NCI-H82 treated with DMSO at 0.1 percent for 48 hours (cell line): ENCODE data around the gene ANKH.
A peak's percentile ranks its signal among the peaks of the same experiment; 100 is the strongest.
"Not testable (repeated sequence)": the region's sequence is repeated elsewhere in the genome, so short reads cannot be mapped to it uniquely, and the experiment has no call there.

Experiments
- DNase-seq: peaks from one replicate; lab custom pipeline; 2025; ENCODE audit not compliant: unreplicated experiment; lab: John Stamatoyannopoulos, UW

ANKH gene

DNA sequence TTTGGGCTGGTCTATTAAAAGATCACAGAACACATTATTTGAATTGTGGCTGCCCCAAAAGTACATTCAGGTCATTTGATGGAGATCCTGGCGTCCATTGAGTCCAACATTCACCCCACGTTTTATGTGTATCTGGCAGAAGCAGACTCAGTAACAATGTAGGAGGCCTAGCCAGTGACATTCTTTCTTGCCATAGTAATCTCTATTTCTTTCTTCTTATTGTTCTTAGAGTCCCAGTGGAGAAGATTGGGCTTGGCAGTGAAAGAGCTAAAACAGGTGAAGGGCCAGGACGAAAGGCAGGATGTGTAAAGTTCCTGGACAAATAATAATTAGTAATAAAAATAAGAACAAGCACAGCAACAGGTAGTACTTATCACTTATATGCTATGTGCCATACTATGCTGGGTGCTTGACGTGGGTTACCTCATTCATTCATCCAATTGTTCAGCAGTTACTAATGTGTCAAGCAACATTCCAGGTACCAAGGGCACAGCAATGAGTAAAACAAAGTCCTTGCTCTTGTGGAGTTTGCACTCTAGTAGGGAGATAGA is 12.6 kb upstream of the ANKH start:
- DNase-seq = no peak

DNA sequence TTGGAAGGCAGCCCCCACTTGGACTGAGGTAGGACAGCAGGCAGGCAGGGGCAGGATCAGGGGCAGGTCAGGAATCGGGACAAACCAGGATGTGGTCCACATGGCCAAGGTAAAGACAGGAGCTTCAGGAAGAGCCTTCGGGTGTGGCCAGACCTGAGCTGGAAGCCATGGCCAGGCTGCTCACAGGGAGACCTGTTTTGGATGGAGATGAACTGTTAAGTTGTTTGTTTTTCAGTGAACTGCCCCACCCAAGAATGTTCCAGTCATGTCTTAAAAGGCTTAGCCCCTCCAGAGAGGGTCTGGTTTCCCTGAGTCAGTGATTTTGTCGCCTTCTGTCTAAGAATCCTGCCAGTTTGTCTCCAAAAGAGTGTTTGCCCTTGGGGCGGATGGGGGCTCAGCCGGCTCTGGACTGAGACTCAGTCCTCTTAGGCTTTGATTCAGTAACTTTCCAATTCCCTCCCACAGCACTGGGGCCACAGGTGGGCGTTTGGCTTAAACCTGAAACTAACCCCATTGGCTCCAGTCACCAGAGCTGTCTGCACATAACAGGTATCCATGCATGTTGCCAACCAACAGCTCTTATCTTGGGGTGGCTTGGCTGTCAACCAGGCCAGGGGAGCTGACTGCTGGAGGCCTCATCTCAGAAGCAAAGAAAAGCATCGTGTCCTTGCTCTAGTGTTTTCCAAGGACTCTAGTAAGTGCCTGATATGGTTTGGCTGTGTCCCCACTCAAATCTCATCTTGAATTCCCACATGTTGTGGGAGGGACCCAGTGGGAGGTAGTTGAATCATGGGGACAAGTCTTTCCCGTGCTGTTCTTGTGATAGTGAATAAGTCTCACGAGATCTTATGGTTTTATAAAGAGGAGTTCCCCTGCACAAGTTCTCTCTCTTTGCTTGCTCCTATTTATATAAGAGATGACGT is 11.3 kb upstream of the ANKH start:
- DNase-seq = no peak

DNA sequence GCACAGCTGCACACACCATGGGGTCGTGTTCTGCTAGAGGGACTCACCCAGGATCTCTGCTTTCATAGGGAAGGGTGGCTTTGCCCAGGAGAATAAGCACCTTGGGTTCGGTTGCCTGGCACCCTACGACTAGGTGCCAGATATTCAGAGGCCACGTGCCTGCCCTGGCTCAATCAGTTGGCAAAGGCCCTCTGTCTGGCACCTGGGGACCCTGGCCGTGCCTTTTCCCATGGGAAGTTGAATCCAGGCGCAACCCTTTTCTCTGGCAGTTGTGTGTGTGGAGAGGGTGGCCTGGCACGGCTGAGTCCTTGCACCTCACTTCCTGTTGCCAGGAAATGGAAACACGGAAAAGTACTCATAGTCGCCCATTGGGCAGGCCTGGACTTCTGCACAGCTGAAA is 10.2 kb upstream of the ANKH start:
- no peak for DNase-seq

DNA sequence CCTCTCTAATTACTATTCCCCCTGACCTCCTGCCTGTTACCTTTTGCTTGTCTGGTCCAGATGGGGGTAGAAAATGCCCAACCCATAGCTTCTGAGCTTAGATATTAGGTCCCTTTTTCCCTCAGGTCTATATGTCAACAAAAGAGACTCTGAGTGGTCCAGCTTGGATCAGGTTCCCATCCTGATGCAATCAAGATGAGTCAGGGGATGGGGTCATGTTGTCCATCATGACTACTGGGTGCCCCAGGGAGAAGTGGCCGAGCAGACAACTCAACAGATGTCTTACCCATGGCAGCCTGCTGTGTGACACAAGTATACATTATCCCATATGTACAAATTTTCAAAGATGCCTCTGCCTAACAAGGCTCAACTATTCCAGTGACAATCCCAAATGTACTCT is 9.1 kb upstream of the ANKH start:
- no peak for DNase-seq

DNA sequence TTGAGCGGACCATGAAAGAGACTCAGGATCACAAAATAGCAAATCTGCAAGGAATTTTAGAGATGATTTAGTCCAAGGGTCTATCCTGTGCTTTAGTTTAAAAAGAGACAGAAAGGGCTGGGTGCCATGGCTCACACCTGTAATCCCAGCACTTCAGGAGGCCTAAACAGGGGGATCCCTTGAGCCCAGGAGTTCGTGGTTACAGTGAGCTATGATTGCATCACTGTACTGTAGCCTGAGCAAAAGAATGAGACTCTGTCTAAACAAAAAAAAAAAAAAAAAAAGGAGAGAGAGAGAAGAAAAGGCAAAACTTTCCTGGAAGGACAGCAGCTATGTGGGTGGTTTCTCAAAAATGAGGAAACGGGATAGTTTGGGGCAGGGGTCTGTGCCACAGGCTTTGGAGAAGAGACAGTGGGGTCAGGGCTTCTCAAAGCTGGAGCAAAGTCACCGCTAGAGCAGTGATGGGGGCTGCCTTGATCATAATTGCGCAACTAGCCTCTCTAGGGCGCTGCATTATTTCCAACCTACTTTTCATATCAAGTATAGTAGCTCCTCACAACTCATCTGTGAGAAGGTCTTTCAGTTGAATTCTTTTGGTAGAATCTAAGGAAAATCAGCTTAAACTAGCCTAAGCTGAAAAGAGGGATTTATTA is 8.5 kb upstream of the ANKH start:
- no peak for DNase-seq

DNA sequence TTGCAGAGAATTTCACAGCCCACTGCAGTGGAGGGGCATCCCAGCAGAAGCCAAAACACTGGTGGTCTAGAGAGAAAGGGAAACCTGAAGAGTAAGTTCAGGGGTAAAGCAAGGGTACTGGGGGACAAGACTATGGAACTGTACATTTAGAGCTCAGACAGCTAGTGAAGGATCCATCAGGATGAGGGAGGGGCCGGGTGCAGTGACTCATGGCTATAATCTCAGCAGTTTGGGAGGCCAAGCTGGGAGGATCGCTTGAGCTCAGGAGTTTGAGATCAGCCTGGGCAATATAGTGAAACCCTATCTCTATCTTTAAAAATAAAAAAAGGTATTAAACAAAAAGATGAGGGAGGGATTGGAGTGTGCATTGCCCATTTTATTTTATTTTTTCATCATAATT is 7.8 kb upstream of the ANKH start:
- no peak for DNase-seq

DNA sequence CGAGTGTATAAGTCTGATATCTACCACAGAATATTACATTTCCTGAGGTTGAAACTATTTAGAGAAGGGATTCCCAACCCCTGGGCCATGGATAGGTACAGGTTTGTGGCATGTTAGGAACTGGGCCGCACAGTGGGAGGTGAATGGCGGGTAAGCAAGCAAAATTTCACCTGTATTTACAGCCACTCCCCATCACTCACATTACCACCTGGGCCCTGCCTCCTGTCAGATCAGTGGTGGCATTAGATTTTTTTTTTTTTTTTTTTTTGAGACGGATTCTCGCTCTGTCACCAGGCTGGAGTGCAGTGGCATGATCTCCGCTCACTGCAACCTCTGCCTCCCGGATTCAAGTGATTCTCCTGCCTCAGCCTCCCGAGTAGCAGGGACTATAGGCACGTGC is 6.6 kb upstream of the ANKH start:
- DNase-seq = not testable (repeated sequence)

DNA sequence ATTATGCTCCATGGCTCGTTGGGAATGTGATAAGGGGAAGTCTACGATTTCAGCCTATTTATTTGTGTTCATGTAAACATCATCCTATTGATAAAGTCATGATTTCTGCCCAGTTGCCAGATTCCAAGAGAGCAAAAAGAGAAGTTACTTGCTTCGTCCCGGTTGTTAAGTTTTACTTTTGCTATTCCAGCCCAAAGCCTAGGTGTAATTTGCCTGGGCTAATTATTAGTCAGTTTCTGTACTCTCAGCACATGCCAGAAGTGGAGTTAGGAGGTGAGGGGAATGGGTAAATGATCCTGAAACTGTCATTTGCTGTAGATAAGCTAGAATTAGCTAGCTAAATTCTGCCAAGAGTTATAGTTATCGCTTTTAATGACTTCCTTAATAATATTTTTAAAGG is 4.5 kb upstream of the ANKH start:
- DNase-seq = no peak

DNA sequence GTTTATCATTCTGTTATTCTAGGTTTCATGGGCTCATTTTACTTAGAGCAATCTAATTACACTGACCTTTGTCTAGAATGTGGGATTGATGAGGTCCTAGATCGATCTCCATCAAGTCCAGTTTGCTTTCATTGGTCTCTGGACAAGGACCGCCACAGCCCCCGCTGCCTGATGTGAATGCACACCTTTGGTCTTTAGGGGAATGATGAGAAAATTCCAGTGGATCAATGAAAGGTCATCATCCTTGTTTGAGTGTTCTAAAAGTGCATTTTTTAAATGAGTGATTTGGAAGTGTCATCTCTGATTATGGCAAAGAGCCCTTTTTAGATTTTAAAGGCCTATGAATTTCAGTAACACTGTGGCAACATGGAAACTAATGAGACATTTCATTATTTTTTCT is 2.2 kb upstream of the ANKH start:
- DNase-seq = no peak

DNA sequence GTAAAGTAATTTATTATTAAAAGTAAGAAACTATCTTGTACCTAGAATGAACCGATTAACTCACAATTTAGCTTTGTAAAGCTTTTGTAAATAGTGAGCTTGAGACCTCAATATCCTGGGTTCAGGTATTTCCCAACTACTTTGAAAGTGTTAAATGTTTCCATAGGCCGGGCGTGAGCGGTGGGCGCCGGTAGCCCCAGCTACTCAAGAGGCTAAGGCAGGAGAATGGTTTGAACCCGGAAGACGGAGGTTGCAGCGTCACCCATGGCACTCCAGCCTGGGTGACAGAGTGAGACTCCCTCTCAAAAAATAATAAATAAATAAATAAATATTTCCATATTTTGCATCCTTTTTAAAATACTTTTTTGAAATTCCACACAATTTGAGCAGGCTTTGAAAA is 1.5 kb upstream of the ANKH start:
- DNase-seq = no peak

DNA sequence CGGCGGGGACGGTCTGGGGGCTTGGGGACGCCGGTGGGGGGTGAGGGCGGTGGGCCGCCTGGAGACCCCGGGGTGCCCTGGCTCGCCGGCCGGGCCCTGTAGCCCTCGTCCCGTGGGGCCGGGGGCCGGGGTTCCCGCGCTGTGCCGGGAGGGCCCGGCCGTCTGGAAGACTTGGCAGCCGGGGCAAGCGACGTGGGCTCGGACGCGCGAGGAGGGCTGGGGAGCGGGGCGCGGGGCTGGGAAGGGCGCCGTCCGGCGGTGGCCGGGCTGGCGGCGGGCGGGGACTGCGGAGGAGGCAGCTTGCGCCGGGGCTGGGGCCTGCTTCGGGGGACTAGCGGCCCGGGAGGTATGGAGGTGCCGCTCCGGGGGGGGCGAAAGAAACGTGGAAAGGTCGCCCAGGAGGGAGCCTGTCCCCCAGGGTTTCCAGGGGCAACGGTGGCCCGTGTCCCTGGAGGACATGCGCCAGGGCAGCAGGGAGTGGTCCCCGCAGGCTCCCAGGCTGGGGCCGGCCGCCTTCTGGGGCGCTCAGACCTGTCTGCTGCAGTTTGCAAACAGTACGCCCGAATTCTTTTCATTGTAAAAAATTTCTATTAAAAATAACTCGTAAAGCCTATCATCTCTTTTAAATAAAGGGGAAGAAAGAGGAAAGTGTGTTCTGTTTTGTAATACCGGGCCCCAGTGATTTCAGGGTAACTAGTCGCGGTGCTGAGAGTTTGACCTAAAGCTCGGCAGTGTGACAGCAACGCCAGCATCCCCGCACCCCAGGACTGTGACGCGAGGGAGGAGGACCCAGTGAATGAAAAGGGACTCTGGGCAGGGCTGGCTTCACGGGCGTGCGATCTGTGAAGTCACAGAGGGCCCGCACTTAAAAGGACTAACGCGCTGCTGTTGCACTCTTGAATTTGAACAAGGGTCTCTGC is 752 bp upstream of the ANKH start:
- no peak for DNase-seq

DNA sequence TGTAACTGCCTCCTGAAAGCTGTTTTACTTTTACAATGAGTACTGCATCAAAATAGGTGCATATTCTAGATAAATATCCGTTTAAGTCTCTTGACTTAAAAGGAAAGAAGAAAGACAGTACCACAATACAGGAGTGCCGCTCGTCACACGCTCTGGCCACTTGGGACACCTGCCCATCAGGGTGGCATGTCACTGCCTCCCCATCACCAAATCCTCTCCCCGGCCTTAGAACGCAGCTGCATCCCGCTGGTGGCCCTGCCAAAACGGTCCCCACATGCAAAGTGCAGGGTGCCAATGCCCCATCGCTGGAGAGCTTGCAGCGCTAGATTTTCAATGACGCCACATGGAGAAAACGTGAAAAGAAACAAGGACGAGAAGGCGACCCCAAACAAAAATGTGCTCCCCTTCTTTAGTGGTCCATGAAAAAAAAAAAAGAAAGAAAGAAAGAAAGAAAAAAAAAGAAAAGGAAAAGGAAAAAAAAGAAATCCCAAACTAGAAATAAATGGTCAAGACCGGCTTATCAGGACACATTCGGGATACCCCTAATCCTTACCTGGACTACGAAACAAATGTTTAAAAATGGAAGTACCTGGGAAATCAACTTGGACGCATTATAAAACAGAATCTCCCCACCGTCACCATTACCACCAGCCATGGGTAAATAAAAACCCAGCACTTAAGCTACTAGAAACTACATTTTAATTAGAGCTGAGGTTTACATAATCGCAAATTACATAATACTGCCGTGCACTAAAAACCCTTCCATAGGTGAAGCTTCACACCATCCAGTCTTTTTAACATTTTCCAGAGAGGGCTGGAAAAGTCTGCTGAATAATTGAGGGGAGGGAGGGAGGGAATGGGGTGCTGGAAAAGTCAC is 1.0 kb downstream of the ANKH start:
- no peak for DNase-seq

DNA sequence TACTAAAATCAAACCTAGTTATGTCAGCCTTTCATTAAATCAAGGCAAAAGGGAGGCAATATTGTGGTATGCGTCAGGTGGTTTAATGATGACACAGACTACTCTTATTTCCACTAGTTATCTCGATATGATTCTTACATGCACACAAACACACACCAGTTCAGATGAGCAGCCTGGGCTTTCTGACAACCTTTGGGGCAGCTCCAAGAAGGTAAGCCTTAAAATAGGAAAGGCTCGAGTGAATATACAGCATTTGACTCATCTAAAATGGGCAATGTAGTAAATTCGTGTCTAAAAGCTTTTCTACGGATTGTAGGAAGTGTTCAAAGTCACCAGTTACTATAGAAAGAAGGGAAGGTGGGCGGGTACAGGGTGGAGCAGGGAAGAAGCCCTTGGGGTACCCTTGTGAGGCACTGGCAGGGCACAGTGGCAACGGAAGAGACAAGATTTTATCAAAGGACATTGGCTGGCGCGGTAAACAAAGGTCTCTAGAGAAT is 1.9 kb downstream of the ANKH start:
- DNase-seq = no peak

DNA sequence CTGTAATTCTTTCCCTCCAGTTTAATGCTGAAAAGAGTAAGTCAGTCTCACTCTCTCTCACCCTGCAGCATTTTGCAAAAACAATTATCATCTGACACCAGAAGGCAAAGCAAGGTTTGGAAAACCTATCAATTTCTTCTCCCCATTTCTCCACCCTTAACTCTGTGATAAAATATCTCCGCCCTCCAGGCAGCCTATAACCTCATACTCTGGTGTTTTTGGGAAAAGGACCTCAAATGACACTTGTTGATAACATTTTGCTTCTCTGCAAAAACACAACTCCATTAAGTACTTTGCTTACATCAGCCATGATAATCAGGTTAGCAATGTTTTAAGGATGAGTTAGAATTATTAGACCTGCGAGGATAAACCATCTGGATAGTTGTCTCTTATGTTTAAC is 2.3 kb downstream of the ANKH start:
- DNase-seq = peak; percentile 29

DNA sequence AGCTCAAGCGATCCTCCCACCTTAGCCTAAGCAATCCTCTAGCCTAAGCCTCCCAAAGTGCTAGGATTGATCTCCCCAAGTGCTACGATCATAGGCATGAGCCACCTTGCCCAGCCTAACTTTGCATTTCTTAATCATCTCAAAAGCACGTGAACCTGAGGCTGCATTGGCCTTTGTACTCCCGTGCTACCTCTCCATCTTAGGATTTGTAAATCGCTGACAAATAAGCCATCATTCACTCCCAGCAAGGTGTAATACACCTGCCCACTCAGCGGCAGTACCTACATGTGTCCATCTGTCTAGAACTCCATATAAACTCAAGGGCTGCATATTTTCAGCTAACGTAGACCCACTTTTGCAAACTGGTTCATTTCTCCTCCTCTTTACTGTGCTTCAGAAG is 2.8 kb downstream of the ANKH start:
- DNase-seq = no peak

DNA sequence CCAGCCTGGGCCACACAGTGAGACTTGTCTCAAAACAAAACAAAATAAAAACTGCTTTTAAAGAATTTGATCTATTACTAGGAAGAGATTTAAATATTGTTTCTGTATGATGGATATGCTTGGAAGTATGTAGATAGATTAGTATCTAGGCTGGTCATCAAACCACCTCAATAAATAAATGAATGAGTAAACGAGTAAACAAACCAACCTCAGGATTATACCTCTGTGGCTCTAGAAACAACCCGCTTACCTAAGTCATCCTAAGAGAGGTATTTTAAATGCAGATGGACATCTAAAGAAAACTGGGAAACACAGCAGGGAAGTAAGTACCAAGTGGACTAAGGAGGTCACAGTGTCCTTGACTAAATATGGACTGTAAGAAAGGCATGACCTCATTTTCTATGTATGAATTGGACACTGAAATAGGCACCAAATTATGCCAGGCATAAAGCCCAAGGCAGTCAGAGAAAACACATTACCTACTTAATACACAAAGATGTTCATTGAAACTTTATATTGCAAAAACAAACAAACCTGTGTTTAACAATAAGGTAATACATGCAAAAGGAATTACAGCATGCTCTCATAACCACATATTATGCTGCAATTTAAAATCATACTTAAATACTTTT is 7.3 kb downstream of the ANKH start:
- DNase-seq = no peak

DNA sequence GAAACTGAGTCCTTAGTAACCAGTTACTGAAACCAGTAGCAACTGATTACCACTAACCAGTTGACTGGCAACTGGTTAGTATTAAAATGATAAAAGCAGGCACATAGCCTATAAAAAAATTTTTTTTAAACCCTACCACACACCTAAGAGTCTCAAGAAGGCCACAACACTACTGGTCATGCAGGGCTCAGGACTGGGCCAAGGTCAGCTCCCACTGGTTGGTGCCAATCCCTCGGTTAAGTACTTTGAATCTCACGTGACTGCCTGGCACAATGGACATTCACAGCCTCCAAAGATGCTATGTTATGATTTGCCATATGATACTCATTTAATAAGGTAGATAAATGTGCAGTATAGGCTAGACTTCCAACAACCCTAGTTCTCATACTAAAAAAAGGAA is 8.5 kb downstream of the ANKH start:
- DNase-seq = no peak

DNA sequence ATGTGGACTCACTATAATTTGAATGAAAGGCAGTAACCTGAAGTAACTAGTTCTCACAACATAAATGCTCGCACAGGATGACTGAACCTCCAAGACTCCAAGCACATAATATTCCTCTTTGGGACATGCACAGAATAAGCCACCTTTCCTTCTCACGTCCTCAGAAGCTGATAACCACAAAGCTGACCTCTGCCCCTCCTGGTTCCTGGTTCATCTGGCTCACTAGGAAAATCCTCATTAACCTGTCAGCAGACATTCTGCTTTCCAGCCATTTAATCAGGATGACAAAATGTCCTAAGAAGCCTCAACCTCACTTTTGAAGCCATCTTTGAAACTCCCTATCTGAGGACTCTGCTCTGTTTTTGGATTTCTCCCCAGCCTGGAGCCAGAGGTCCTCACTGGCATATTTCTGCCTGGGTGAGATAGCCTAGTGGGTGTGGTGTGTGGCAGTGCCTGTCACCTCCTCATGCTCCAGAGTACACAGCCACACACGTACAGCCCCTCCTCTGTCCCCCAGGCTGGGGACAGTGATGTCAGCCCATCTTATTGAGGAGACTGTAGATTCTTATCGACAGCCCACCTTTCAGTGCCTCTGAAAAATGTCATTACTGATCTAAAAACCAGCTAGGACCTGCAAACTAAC is 10.3 kb downstream of the ANKH start:
- no peak for DNase-seq

DNA sequence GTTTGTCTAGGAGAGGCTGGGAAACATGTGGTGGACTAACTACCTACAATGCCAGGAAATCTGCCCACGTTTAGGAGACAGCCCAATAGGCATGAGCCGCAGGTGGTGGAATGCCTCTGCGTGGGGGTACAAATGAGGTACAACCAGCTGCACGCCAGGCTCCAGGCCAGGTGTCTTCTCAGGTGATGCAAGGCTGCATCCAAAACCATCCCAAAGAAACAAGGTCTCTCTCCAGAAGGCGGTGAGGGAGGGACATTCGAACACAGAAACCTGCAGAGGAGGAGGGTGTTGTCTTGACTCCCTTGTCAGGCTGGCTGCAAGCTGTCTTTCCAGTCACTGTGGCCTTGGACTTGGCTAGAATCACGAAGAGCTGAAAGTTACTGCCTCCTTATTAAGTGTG is 11.6 kb downstream of the ANKH start:
- no peak for DNase-seq
